HEK293T (cell line): ENCODE data around the gene GIPC3.

ENCODE experiments used
- ARNT ChIP-seq: fragments of 450-650 bp; IDR thresholded peaks from 2 replicates; pipeline ENCODE4 v1.6.1; 2017; ENCODE audit warnings: mild to moderate bottlenecking
- BHLHE40 ChIP-seq: fragments of 450-650 bp; IDR thresholded peaks from 2 replicates; pipeline ENCODE4 v1.6.1; 2016; ENCODE audit warnings: mild to moderate bottlenecking, moderate library complexity, borderline replicate concordance
- ELF4 ChIP-seq: fragments of 450-650 bp; IDR thresholded peaks from 2 replicates; pipeline ENCODE4 v1.6.1; 2017; ENCODE audit warnings: antibody characterized with exemption
- FOXA1 ChIP-seq: fragments of 450-650 bp; IDR thresholded peaks from 2 replicates; pipeline ENCODE4 v1.6.1; 2016; ENCODE audit warnings: mild to moderate bottlenecking
- FOXK2 ChIP-seq: fragments of 450-650 bp; IDR thresholded peaks from 2 replicates; pipeline ENCODE4 v1.6.1; 2016; ENCODE audit warnings: mild to moderate bottlenecking
- FOXM1 ChIP-seq: fragments of 450-650 bp; IDR thresholded peaks from 2 replicates; pipeline ENCODE4 v1.6.1; 2017; ENCODE audit warnings: mild to moderate bottlenecking, borderline replicate concordance
- HDGF ChIP-seq: fragments of 450-650 bp; IDR thresholded peaks from 2 replicates; pipeline ENCODE4 v1.6.1; 2017; ENCODE audit warnings: antibody characterized with exemption, borderline replicate concordance
- L3MBTL2 ChIP-seq: fragments of 450-650 bp; conservative IDR thresholded peaks from 2 replicates; pipeline ENCODE4 v1.6.1; 2016; ENCODE audit warnings: mild to moderate bottlenecking
- SP1 ChIP-seq: fragments of 450-650 bp; IDR thresholded peaks from 2 replicates; pipeline ENCODE4 v1.6.1; 2017
- SUZ12 ChIP-seq: fragments of 450-650 bp; IDR thresholded peaks from 2 replicates; pipeline ENCODE4 v1.6.1; 2016; ENCODE audit warnings: mild to moderate bottlenecking
- TARDBP ChIP-seq: fragments of 450-650 bp; IDR thresholded peaks from 2 replicates; pipeline ENCODE4 v1.6.1; 2016
- ZNF384 ChIP-seq: fragments of 450-650 bp; IDR thresholded peaks from 2 replicates; pipeline ENCODE4 v1.6.1; 2016
- TF ChIP-seq, protein P1 (sequence below): fragments of 450-650 bp; IDR thresholded peaks from 2 replicates; pipeline ENCODE4 v1.6.1; 2016

DNA sequence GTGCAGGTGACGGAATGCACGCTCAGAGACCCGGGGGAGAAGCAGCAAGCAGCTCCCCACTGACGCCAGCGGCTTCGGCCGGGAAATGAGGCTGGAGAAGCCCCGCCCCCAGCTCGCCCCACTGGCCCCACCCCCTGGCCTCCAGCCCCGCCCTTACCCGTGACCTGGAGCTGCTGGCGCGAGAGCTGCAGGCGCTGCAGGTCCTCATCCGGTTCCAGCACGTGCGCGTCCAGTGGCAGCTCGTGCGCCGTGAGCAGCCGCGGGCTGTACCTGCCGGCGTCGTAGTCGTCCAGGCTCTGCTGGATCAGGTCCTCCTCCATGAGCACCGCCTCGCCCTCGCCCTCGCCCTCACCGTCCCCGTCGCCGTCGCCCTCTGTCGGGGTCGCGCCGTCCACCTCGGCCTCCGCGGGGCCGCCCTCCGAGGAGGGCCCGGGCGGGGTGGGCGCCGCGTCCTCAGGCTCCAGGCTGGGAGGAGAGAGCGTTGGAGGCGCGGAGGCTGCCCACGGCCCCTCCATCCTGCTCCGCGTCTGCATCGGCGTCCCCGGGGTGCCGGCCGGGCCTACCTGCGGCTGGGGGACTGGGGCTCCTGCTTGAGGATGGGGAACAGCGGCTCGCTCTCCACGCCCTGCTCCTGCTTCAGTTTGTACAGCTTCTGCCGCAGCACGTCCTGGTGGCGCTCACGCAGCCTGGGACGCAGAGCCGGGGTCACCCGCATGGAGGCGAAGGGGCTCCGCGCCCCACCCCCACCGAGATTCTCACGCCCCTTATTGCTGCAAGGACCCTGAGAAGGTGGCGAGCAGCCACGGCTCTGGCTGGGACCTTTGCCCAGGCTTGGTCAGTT is 27.8 kb downstream of the GIPC3 start:
- TF ChIP-seq ZNF384 (no peak), SP1 (no peak), FOXK2 (no peak), FOXA1 (no peak), BHLHE40 (no peak), FOXM1 (no peak), ELF4 (no peak), TARDBP (no peak), HDGF (no peak), SUZ12 (no peak), ARNT (no peak), L3MBTL2 (no peak)
- TF ChIP-seq, protein P1, sequence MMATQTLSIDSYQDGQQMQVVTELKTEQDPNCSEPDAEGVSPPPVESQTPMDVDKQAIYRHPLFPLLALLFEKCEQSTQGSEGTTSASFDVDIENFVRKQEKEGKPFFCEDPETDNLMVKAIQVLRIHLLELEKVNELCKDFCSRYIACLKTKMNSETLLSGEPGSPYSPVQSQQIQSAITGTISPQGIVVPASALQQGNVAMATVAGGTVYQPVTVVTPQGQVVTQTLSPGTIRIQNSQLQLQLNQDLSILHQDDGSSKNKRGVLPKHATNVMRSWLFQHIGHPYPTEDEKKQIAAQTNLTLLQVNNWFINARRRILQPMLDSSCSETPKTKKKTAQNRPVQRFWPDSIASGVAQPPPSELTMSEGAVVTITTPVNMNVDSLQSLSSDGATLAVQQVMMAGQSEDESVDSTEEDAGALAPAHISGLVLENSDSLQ = no peak
